PC-3 (cell line): ENCODE measurements around the gene PRRX1. TPM values are rescaled to one million over a fixed set of nuclear protein-coding genes. Genes with fewer than 3 reads are reported as not detected.

Experiments used
- ATAC-seq: fragments of 200-7000 bp; cut with Tn5 transposase; 2 replicates; pipeline ENCODE4 v1.9.1; 2020; ENCODE audit warnings: mild to moderate bottlenecking, moderate library complexity
- BruUV-seq: library from RNA; stranded (reverse); fragments of 400-500 nt; replicated peaks from 2 replicates; lab custom pipeline; 2021; lab: Mats Ljungman, UMichigan
- CTCF ChIA-PET: fragments of 300-600 bp; sonication (Branson Sonifier 250); formaldehyde crosslinking; loops from one replicate; lab custom pipeline; 2022; ENCODE audit warnings: antibody characterized with exemption; lab: Charles Lee
- POLR2A ChIA-PET: fragments of 300-600 bp; sonication (Branson Sonifier 250); formaldehyde crosslinking; loops from one replicate; lab custom pipeline; 2022; ENCODE audit warnings: antibody characterized with exemption; ENCODE audit not compliant: unreplicated experiment; lab: Charles Lee
- DNase-seq: peaks from one replicate; pipeline ENCODE4 v3.0.0-alpha.2; 2015
- H2AFZ ChIP-seq: fragments of 300-600 bp; sonication (generic); 2 replicates; pipeline ENCODE4 v1.6.0; 2016; ENCODE audit warnings: antibody characterized with exemption, low read length
- H3F3A ChIP-seq: fragments of 300-600 bp; sonication (generic); one replicate; pipeline ENCODE4 v1.6.0; 2017; ENCODE audit warnings: antibody characterized with exemption, low read length, control low read depth, mild to moderate bottlenecking; ENCODE audit not compliant: unreplicated experiment
- H3K27ac ChIP-seq: fragments of 300-600 bp; sonication (generic); 2 replicates; pipeline ENCODE4 v1.5.1; 2016; ENCODE audit warnings: mild to moderate bottlenecking, low read length
- H3K27me3 ChIP-seq: fragments of 300-600 bp; sonication (generic); 2 replicates; pipeline ENCODE4 v1.6.1; 2016; ENCODE audit warnings: low read length, mixed read lengths
- H3K36me3 ChIP-seq: fragments of 300-600 bp; sonication (generic); 2 replicates; pipeline ENCODE4 v1.6.1; 2016; ENCODE audit warnings: low read depth, mixed run types, low read length, mixed read lengths
- H3K4me1 ChIP-seq: fragments of 300-600 bp; sonication (generic); 2 replicates; pipeline ENCODE4 v1.5.1; 2016; ENCODE audit warnings: low read length; ENCODE audit not compliant: insufficient read depth
- H3K4me2 ChIP-seq: fragments of 300-600 bp; sonication (generic); 2 replicates; pipeline ENCODE4 v1.6.0; 2016; ENCODE audit warnings: low read length
- H3K4me3 ChIP-seq: fragments of 300-600 bp; sonication (generic); 2 replicates; pipeline ENCODE4 v1.5.1; 2016; ENCODE audit warnings: mild to moderate bottlenecking, low read length, mixed read lengths
- H3K79me2 ChIP-seq: fragments of 300-600 bp; sonication (generic); 2 replicates; pipeline ENCODE4 v1.6.1; 2017; ENCODE audit warnings: low read length, mixed read lengths
- H3K9ac ChIP-seq: fragments of 300-600 bp; sonication (generic); 2 replicates; pipeline ENCODE4 v1.6.0; 2016; ENCODE audit warnings: mild to moderate bottlenecking, low read length
- H3K9me2 ChIP-seq: fragments of 300-600 bp; sonication (generic); replicated peaks from 2 replicates; pipeline ENCODE4 v1.6.1; 2016; ENCODE audit warnings: mixed run types, low read length, mixed read lengths
- H3K9me3 ChIP-seq: fragments of 300-600 bp; sonication (generic); 2 replicates; pipeline ENCODE4 v1.6.1; 2016; ENCODE audit warnings: low read length, mixed read lengths
- H4K20me1 ChIP-seq: fragments of 300-600 bp; sonication (generic); 2 replicates; pipeline ENCODE4 v1.6.1; 2016; ENCODE audit warnings: low read length, mixed read lengths
- EZH2 ChIP-seq: fragments of 300-600 bp; sonication (generic); IDR thresholded peaks from one replicate; pipeline ENCODE4 v1.6.1; 2017; ENCODE audit warnings: antibody characterized with exemption, mild to moderate bottlenecking, low read length; ENCODE audit not compliant: unreplicated experiment
- EZH2phosphoT487 ChIP-seq: fragments of 300-600 bp; sonication (generic); IDR thresholded peaks from 2 replicates; pipeline ENCODE4 v1.6.1; 2018; ENCODE audit warnings: mild to moderate bottlenecking, antibody characterized with exemption, low read length, borderline replicate concordance
- intact Hi-C: fragments of 100-400 bp; cut with micrococcal nuclease; formaldehyde crosslinking; loops from 2 replicates; pipeline ENCODE4 v1.9.0; 2023
- total RNA-seq: library from RNA; depleted of rRNA; stranded (reverse); fragments of >200 nt; gene quantifications from 2 replicates; pipeline ENCODE4 v1.2.3, GENCODE V29; 2014
- TF ChIP-seq, protein P1 (sequence below): fragments of 300-600 bp; sonication (generic); conservative IDR thresholded peaks from 2 replicates; pipeline ENCODE4 v1.5.1; 2017; ENCODE audit warnings: antibody characterized with exemption, low read depth, mild to moderate bottlenecking, low read length

Gene PRRX1
- total RNA-seq, 1 experiment from 2014 or later, result not detected

DNA sequence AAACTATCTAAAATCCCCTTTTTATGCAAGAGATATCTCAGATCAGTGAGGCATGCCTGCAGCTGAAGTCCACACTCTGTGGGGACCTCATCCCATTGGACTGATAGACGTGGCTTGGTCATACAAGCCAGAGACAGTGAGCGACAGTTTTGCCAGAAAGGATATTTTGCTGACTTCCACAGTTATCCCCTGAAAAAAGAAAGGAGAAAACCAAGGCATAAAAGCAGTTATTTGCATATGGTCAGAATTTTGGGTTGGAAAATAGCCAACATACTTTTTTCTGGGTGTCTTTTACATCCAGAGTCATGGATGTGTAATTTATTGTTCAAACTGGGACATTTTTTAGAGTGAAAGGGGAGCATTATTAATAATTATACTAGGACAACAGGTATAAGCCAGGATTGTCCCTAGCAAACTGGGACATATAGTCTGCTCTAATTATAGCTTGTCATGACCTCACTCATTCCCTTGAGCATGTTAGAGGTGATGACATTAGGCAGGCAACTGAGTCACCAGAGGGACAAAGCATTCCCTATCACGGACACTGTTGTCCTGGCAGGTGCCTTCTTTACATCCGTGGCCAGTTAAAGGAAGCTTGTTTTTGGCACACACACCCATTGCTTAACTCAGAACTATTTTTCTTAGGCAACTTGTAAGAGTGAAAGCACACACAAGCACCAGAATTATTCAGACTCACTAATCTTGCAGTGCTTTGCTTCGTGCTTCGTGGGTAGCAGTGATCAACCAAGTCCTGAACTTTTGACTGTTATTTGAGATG lies 65.5 kb downstream of the PRRX1 start:
- Histone ChIP-seq H3K36me3 (no peaks in the 10 kb centered on the region), H3K9me3 (no peaks in the 10 kb centered on the region), H3K4me2 (no peak overlapping the region), H3F3A (no peaks in the 10 kb centered on the region), H2AFZ (no peak overlapping the region), H3K9ac (no peak overlapping the region), H3K27me3 (no peaks in the 10 kb centered on the region), H3K9me2 (no peaks in the 10 kb centered on the region), H3K79me2 (no peaks in the 10 kb centered on the region), H3K27ac (no peak overlapping the region), H4K20me1 (no peaks in the 10 kb centered on the region), H3K4me3 (no peak overlapping the region), H3K4me1 (peaks cover 4% of the 10 kb centered on the region; the same call in 1 of the 2 replicates)
- intact Hi-C loops, result no loop called here
- TF ChIP-seq EZH2 (no peak), EZH2phosphoT487 (no peak)
- TF ChIP-seq, protein P1, sequence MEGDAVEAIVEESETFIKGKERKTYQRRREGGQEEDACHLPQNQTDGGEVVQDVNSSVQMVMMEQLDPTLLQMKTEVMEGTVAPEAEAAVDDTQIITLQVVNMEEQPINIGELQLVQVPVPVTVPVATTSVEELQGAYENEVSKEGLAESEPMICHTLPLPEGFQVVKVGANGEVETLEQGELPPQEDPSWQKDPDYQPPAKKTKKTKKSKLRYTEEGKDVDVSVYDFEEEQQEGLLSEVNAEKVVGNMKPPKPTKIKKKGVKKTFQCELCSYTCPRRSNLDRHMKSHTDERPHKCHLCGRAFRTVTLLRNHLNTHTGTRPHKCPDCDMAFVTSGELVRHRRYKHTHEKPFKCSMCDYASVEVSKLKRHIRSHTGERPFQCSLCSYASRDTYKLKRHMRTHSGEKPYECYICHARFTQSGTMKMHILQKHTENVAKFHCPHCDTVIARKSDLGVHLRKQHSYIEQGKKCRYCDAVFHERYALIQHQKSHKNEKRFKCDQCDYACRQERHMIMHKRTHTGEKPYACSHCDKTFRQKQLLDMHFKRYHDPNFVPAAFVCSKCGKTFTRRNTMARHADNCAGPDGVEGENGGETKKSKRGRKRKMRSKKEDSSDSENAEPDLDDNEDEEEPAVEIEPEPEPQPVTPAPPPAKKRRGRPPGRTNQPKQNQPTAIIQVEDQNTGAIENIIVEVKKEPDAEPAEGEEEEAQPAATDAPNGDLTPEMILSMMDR, result no peak
- DNase-seq (peak; percentile 14), ATAC-seq (no peak)
- no TSS peak for BruUV-seq
- ChIA-PET CTCF (no interaction called here), POLR2A (no interaction called here)

DNA sequence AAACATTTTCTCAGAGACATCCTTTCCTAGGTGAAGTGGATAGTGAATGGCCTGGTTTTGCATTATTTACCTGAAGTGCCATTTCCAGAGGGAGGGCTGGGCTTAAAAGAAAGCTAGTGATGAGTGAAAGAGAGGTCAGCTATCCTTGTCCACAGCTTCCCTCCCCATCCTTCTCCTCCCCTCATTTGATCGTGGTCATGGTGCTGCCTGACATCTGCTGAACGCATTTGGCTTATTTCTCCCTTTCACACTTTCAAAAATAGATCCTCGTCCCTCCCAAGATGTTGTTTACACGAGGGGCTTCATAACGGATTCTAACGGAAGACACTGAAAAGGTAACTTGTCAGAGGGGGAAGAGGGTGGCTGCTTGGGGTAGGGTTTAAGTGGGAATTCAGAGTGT lies 66.1 kb downstream of the PRRX1 start:
- no peak overlapping the region for H3K27ac ChIP-seq
- no peak overlapping the region for H3K9ac ChIP-seq
- no peaks in the 10 kb centered on the region for H4K20me1 ChIP-seq
- H3K4me3 ChIP-seq, result no peak overlapping the region
- TF ChIP-seq, protein P1, result no peak
- TF ChIP-seq EZH2phosphoT487 (no peak), EZH2 (no peak)
- BruUV-seq, result no TSS peak
- H3K9me2 ChIP-seq, result no peaks in the 10 kb centered on the region
- H3K9me3 ChIP-seq, result no peaks in the 10 kb centered on the region
- POLR2A ChIA-PET, result no interaction called here
- H3F3A ChIP-seq, result no peaks in the 10 kb centered on the region
- H3K27me3 ChIP-seq, result no peaks in the 10 kb centered on the region
- H3K4me1 ChIP-seq, result peaks cover 4% of the 10 kb centered on the region; the same call in 1 of the 2 replicates
- CTCF ChIA-PET, result no interaction called here
- no peak for ATAC-seq
- DNase-seq, result no peak
- no peak overlapping the region for H2AFZ ChIP-seq
- no peak overlapping the region for H3K4me2 ChIP-seq
- H3K79me2 ChIP-seq, result no peaks in the 10 kb centered on the region
- no peaks in the 10 kb centered on the region for H3K36me3 ChIP-seq
- intact Hi-C loops, result no loop called here

DNA sequence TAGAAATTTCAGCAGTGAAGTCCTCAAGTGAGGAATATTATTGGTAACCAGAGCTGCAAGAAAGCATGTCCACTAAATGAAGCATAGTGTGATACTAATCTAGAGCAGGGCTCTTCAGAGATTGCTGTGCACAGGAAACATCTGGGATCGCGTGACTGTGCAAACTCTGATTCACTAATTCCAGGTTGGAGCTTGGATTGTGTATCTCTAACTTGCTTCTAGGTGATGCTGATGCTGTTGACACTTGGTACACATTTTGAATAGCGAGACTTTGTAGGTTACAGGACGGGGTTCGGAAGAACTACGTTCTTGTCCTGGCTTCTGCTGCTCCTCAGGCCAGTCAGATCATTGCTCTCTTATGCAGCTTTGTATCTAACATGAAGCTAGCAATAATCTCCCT lies 66.5 kb downstream of the PRRX1 start:
- no TSS peak for BruUV-seq
- H3K27ac ChIP-seq, result no peak overlapping the region
- no peak for TF ChIP-seq EZH2phosphoT487
- TF ChIP-seq, protein P1, result no peak
- no peak for TF ChIP-seq EZH2
- H3K9me2 ChIP-seq, result no peaks in the 10 kb centered on the region
- H3K79me2 ChIP-seq, result no peaks in the 10 kb centered on the region
- DNase-seq, result peak; percentile 32
- no peaks in the 10 kb centered on the region for H4K20me1 ChIP-seq
- H3K9me3 ChIP-seq, result no peaks in the 10 kb centered on the region
- no peaks in the 10 kb centered on the region for H3F3A ChIP-seq
- intact Hi-C loops, result no loop called here
- no peak overlapping the region for H3K4me2 ChIP-seq
- no peak overlapping the region for H3K4me3 ChIP-seq
- peak; percentile 43 for ATAC-seq
- POLR2A ChIA-PET, result no interaction called here
- H3K9ac ChIP-seq, result no peak overlapping the region
- CTCF ChIA-PET, result no interaction called here
- H3K36me3 ChIP-seq, result no peaks in the 10 kb centered on the region
- H3K4me1 ChIP-seq, result peaks cover 4% of the 10 kb centered on the region; the same call in 1 of the 2 replicates
- H3K27me3 ChIP-seq, result no peaks in the 10 kb centered on the region
- H2AFZ ChIP-seq, result no peak overlapping the region
